Right lobe of liver (tissue), 4 donors: ENCODE measurements around the gene SP6.

Experiments
- CTCF ChIP-seq, 4 donors: fragments of 200-600 bp in 3 of 4; fragments of 450-650 bp in 1 of 4; IDR thresholded peaks; one replicate each; pipeline versions ENCODE4 v1.5.1 to v1.8.0; 2016 to 2022; ENCODE audit warnings: antibody characterized with exemption in 4 of 4, mild to moderate bottlenecking in 2 of 4
- POLR2A ChIP-seq: fragments of 450-650 bp; IDR thresholded peaks from one replicate; pipeline ENCODE4 v1.6.1; 2017; ENCODE audit warnings: antibody characterized with exemption, mild to moderate bottlenecking
- donor health status: DM: no; HTN: no; CAD: no.
- donor health status: DM: no; HTN: no; CAD: no.
- donor health status: DM: no; HTN: yes; CAD: no.

DNA sequence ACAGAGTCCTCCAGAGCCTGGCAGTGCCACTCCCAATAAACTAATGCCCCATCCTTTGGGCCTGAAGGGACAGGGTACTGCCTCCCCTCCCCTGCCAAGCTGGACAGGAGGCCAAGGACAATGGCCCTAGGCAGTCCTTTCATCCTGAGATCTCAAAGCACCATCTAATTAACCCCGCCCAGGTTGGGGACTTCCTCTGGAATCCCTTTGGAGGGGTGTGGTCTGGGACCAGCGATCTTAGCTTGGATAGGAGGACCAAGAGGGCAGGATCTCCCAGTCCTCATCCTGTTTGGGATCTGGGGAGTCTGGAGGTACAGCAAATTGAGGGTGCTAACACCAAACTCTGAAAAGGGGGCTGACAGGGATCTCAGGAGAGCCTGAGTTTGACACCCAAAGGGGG is 18.2 kb upstream of the SP6 start:
- TF ChIP-seq POLR2A (no peak), CTCF (IDR thresholded peaks at IDR 0.05) (no peak)
